Measurements from ENCODE around the gene LRATD1. TPM values are rescaled to one million over a fixed set of nuclear protein-coding genes. Genes with fewer than 3 reads are reported as not detected.

The LRATD1 gene
- total and polyA plus RNA-seq, 9 donors = 7.4 to 23.4 (median 11.6) TPM

DNA sequence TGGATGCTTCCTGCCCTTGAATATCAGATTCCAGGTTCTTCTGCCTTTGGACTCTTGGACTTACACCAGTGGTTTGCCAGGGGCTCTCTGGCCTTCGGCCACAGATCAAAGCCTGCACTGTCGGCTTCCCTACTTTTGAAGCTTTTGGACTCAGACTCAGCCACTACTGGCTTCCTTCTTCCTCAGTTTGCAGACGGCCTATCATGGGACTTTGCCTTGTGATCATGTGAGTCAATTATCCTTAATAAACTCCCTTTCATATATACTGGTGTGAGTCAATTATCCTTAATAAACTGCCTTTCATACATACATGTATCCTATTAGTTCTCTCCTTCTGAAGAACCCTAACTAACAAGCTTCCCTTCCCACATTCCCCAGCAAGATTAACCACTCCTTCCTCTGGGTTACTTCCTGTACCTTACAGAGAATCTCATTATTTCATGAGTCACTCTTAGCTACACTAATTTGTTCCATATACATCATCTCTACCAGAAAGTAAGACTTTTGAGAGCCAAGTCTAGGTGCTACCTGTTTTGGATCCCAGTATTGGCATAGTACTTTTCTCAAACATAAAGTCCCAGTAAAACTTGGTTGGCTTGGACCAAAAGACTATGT lies 31.3 kb upstream of the LRATD1 start:
- Histone ChIP-seq H3K36me3 (no peaks in the 10 kb centered on the region), H3K27ac (no peak overlapping the region), H3K9me3 (no peaks in the 10 kb centered on the region), H3K4me1 (ENCODE audit: insufficient read depth) (no peaks in the 10 kb centered on the region), H3K4me3 (no peak overlapping the region), H3K27me3 (no peaks in the 10 kb centered on the region)
- DNase-seq = no peak
- WGBS, 3 donors = 87 to 91% (median 88%) methylated on average over 3 of the region's 3 CpGs
- TF ChIP-seq POLR2A (IDR thresholded peaks at IDR 0.05) (no peak), EP300 (IDR thresholded peaks at IDR 0.05) (no peak), CTCF (IDR thresholded peaks at IDR 0.05) (no peak)
- intact Hi-C loops (cut with DNase I) = no loop called here

DNA sequence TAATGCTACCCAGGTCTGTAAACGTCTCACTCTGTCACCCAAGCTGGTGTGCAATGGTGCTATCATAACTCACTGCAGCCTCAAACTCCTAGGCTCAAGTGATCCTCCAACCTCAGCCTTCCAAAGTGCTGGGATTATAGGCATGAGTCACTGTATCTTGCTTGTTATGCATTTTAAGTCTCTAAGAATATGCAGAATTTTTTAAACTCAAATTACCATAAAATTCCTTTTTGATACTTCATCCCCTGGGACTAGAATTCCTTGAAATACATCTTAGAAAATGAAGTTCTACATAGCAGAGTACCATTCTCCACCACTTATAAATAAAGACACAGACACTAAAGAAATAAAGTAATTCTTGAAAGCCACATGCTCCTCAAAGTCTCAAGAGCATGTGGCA lies 30.2 kb upstream of the LRATD1 start:
- no peaks in the 10 kb centered on the region for H3K27me3 ChIP-seq
- no peaks in the 10 kb centered on the region for H3K9me3 ChIP-seq
- TF ChIP-seq CTCF (IDR thresholded peaks at IDR 0.05) = no peak
- no peak for TF ChIP-seq POLR2A (IDR thresholded peaks at IDR 0.05)
- TF ChIP-seq EP300 (IDR thresholded peaks at IDR 0.05) = no peak
- intact Hi-C loops (cut with DNase I) = no loop called here
- H3K4me3 ChIP-seq = no peak overlapping the region
- DNase-seq = no peak
- WGBS, 3 donors = 58 to 79% (median 77%) methylated on average over 1 of the region's 1 CpG
- H3K36me3 ChIP-seq = no peaks in the 10 kb centered on the region
- no peak overlapping the region for H3K27ac ChIP-seq
- H3K4me1 ChIP-seq (ENCODE audit: insufficient read depth) = no peaks in the 10 kb centered on the region

GRCh38 chr2:14603676-14604075 lies 28.8 kb upstream of the LRATD1 start:
- TF ChIP-seq CTCF (IDR thresholded peaks at IDR 0.05) (no peak), EP300 (IDR thresholded peaks at IDR 0.05) (no peak), POLR2A (IDR thresholded peaks at IDR 0.05) (no peak)
- DNase-seq = no peak
- intact Hi-C loops (cut with DNase I) = no loop called here
- H3K9me3 ChIP-seq = no peaks in the 10 kb centered on the region
- no peaks in the 10 kb centered on the region for H3K4me1 ChIP-seq (ENCODE audit: insufficient read depth)
- no peak overlapping the region for H3K4me3 ChIP-seq
- no peaks in the 10 kb centered on the region for H3K36me3 ChIP-seq
- WGBS, 3 donors = 47 to 49% (median 47%) methylated on average over 2 of the region's 2 CpGs
- H3K27me3 ChIP-seq = no peaks in the 10 kb centered on the region
- H3K27ac ChIP-seq = no peak overlapping the region

DNA sequence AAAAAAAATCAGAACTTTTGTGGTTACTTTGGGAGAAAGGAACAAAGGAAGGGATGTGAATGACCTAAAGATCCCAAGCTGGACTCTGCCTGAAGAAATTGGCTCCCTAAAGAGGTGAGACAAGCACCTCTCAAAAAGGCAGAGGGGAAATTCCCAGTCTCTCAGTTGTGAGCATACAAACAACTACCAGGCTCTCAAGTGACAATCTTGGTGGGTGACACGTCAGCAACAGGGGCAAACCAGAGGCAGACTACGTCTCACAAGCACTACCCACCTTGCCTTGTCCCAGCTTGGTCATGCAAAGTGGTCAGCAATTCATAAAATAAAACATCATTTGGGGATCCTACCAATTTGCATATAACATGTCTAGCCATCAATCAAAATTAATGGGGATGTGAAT lies 24.3 kb upstream of the LRATD1 start:
- Histone ChIP-seq H3K27ac (no peak overlapping the region), H3K36me3 (no peaks in the 10 kb centered on the region), H3K4me3 (no peak overlapping the region), H3K9me3 (no peaks in the 10 kb centered on the region), H3K4me1 (ENCODE audit: insufficient read depth) (no peaks in the 10 kb centered on the region), H3K27me3 (no peaks in the 10 kb centered on the region)
- 90 to 92% (median 91%) methylated on average over 2 of the region's 2 CpGs for WGBS, 3 donors
- DNase-seq = no peak
- intact Hi-C loops (cut with DNase I) = no loop called here
- TF ChIP-seq CTCF (IDR thresholded peaks at IDR 0.05) (no peak), EP300 (IDR thresholded peaks at IDR 0.05) (no peak), POLR2A (IDR thresholded peaks at IDR 0.05) (no peak)
